IPS DF 6.9 (cell line): Measurements from ENCODE around the gene ROBO2.
"Not testable (repeated sequence)": the region's sequence is repeated elsewhere in the genome, so short reads cannot be mapped to it uniquely, and the experiment has no call there.

Source experiments
- DNase-seq: peaks from one replicate; pipeline ENCODE4 v3.0.0-alpha.2; 2013; ENCODE audit warnings: low read depth, low spot score
- H3K27ac ChIP-seq: one replicate; pipeline ENCODE4 v1.5.1; 2013; ENCODE audit warnings: low read length, control low read depth
- H3K27me3 ChIP-seq: 2 replicates; pipeline ENCODE4 v1.6.1; 2013; ENCODE audit warnings: mild to moderate bottlenecking, low read length; ENCODE audit not compliant: control insufficient read depth, insufficient read depth
- H3K36me3 ChIP-seq: 2 replicates; pipeline ENCODE4 v1.6.1; 2013; ENCODE audit warnings: low read length; ENCODE audit not compliant: control insufficient read depth, insufficient read depth
- H3K4me1 ChIP-seq: 2 replicates; pipeline ENCODE4 v1.6.1; 2013; ENCODE audit warnings: low read length; ENCODE audit not compliant: control insufficient read depth, insufficient read depth
- H3K4me3 ChIP-seq: 2 replicates; pipeline ENCODE4 v1.5.1; 2013; ENCODE audit warnings: mild to moderate bottlenecking, low read length
- H3K9me3 ChIP-seq: 2 replicates; pipeline ENCODE4 v1.6.1; 2013; ENCODE audit warnings: low read length, inconsistent platforms; ENCODE audit not compliant: control insufficient read depth, insufficient read depth
- WGBS: extraction: QIAGEN DNeasy Blood & Tissue Kit; methylation state at CpG from one replicate; pipeline ENCODE4 v1.1.7; 2013; ENCODE audit warnings: mixed read lengths, missing lambda C conversion rate; ENCODE audit not compliant: insufficient read length, insufficient coverage; 5-methylcytosine and 5-hydroxymethylcytosine counted together

ROBO2 gene

DNA sequence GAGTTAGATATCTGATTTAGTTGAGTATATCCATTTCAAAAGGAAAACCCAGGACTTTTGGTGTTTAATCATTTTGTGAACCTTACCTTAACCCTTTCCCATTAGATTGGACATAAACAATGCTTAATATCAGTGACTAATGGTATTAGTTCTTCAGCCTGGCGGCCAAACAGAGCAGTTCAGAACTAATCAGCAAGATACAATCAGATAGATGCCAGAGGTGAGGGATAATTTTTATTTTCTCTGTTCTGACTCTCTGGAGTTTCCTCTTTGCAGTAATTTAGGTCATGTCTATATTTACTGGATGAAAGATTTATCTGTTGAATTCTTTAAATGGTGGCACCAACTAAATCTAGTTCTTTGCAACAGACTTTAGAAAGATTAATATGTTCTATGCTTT, 337.8 kb downstream of the ROBO2 start:
- Histone ChIP-seq H3K4me1 (no peaks in the 10 kb centered on the region), H3K9me3 (no peaks in the 10 kb centered on the region), H3K27ac (no peak overlapping the region), H3K27me3 (0 out of 2 replicates have a peak, but pooled peaks cover 1% of the 10 kb centered on the region), H3K4me3 (no peak overlapping the region), H3K36me3 (no peaks in the 10 kb centered on the region)
- DNase-seq: no peak
- WGBS: no CpG with 5 or more reads among the region's 1 CpG

DNA sequence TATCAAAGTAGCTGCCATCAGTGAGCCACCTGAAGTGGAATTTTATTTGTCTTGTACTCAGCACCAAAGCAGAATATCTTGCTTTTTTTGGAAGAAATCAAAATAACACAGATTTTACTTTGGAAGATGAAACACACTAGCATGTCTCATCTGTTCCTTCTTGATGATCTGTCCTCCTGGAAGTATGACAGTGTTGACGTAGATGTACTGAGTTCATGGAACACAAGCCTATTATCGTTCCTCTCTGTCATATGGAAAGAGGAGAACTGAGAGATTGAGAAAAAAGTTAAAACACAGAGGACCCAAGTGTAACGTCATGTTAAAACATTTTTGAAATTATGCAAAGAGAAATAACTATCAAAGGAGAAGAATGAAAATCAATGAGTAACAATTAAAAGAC, 340.2 kb downstream of the ROBO2 start:
- Histone ChIP-seq H3K9me3 (no peaks in the 10 kb centered on the region), H3K27me3 (0 out of 2 replicates have a peak, but pooled peaks cover 1% of the 10 kb centered on the region), H3K27ac (no peak overlapping the region), H3K4me3 (no peak overlapping the region), H3K36me3 (no peaks in the 10 kb centered on the region), H3K4me1 (no peaks in the 10 kb centered on the region)
- no CpG with 5 or more reads among the region's 3 CpGs for WGBS
- no peak for DNase-seq

DNA sequence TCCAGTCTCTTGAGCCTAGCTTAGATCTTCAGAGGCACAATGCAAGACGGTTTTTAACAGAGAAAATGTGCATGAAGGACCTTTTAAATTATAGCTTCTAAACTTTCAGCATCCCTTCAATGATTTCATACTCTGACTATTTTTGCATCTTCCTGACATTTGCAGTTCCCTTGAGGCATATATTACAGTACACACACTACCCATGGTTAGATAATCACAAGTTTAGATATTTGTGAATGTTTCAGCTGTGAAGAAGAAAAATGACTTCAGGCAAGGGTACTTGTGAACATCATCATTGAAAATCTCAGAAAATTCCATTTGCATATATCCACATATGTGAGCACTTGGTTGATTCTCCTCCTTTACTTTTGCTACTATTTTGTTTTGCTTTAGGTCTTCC, 341.5 kb downstream of the ROBO2 start:
- H3K27me3 ChIP-seq: 0 out of 2 replicates have a peak, but pooled peaks cover 1% of the 10 kb centered on the region
- no peaks in the 10 kb centered on the region for H3K36me3 ChIP-seq
- H3K4me3 ChIP-seq: no peak overlapping the region
- H3K27ac ChIP-seq: no peak overlapping the region
- WGBS: no CpG with 5 or more reads among the region's 1 CpG
- H3K4me1 ChIP-seq: no peaks in the 10 kb centered on the region
- DNase-seq: no peak
- H3K9me3 ChIP-seq: no peaks in the 10 kb centered on the region

DNA sequence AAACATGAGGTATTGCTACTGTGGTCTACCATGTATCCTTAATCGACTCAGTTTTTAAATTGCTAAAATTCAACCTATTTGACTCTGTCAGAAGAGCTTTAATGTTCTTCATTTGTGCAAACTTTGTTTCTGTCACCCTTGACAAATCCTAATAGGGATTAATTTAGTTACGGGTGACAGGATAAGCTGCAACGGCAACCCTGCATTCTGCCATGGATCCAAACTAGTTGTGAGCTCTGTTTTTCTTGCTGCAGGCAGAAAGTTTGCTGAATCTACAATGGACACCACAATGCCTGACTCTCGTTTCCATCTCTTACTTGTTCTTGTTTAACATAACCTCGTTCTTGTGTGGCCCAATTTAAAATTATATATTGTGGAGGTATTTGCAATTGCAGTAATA, 352.3 kb downstream of the ROBO2 start:
- H3K4me1 ChIP-seq: no peaks in the 10 kb centered on the region
- H3K36me3 ChIP-seq: no peaks in the 10 kb centered on the region
- WGBS: no CpG with 5 or more reads among the region's 5 CpGs
- H3K27me3 ChIP-seq: no peaks in the 10 kb centered on the region
- no peaks in the 10 kb centered on the region for H3K9me3 ChIP-seq
- DNase-seq: no peak
- no peak overlapping the region for H3K4me3 ChIP-seq
- no peak overlapping the region for H3K27ac ChIP-seq

DNA sequence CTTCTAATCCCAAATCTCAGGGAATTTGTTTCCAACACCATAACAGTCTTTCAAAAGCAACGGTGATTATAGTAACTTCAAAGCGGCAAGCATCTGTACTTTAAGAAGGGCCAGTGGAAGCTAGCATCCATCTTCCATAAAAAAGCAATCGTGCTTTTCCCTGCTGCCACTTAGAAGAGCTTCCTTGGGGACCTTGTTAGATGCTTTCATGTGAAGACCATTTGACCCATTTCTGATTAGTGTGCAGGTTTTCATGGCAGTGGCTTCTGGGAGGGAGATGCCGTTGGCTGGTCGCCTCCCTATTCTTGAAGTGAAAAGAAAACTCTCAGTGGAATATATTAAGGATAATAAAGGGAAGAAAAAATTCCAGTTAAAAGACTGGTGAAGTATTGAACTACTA, 354.1 kb downstream of the ROBO2 start:
- no peaks in the 10 kb centered on the region for H3K36me3 ChIP-seq
- no CpG with 5 or more reads among the region's 5 CpGs for WGBS
- no peak overlapping the region for H3K4me3 ChIP-seq
- no peak for DNase-seq
- H3K27me3 ChIP-seq: no peaks in the 10 kb centered on the region
- H3K4me1 ChIP-seq: no peaks in the 10 kb centered on the region
- H3K27ac ChIP-seq: no peak overlapping the region
- no peaks in the 10 kb centered on the region for H3K9me3 ChIP-seq

DNA sequence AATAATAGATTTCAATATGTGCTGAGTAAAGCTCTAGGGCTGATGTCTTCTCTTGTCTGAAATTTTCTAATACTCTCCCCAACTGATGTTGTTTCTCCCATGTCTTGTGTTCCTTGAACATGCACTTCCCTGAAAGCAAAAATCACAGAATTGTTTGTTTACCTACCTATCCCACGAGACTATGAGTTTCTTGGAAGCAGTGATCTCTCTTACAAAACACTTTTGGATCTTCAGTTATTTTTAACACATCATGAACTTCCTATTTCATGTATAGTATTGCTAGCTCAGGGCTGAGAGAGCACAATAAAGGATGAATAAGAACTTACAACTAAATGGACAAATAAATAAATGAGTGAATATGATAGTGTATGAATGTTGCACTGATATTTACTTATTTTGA, 365.0 kb downstream of the ROBO2 start:
- Histone ChIP-seq H3K4me3 (no peak overlapping the region), H3K9me3 (no peaks in the 10 kb centered on the region), H3K27me3 (no peaks in the 10 kb centered on the region), H3K4me1 (no peaks in the 10 kb centered on the region), H3K36me3 (no peaks in the 10 kb centered on the region), H3K27ac (no peak overlapping the region)
- no peak for DNase-seq
- no CpG with 5 or more reads among the region's 1 CpG for WGBS

DNA sequence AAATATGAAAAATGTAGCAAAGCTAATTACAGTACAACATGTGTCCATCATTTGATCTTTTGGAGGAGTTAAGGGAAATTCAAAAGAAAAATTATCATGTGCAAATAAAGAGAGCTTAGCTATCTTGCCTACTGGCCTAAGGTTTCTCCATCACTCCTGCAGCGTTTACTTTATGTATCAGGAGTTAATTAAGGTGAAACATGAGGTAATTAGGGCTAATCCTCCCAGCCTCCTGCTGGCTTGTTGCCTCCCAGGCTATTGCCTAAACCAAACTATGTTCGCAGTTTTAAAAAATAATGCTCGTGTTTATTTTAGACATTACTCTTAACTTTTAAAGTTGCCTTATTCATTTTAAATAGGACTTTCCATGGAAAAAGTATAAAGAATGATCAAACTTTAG, 367.5 kb downstream of the ROBO2 start:
- Histone ChIP-seq H3K4me3 (no peak overlapping the region), H3K27me3 (no peaks in the 10 kb centered on the region), H3K4me1 (no peaks in the 10 kb centered on the region), H3K27ac (no peak overlapping the region), H3K36me3 (no peaks in the 10 kb centered on the region), H3K9me3 (no peaks in the 10 kb centered on the region)
- WGBS: no CpG with 5 or more reads among the region's 3 CpGs
- DNase-seq: no peak

DNA sequence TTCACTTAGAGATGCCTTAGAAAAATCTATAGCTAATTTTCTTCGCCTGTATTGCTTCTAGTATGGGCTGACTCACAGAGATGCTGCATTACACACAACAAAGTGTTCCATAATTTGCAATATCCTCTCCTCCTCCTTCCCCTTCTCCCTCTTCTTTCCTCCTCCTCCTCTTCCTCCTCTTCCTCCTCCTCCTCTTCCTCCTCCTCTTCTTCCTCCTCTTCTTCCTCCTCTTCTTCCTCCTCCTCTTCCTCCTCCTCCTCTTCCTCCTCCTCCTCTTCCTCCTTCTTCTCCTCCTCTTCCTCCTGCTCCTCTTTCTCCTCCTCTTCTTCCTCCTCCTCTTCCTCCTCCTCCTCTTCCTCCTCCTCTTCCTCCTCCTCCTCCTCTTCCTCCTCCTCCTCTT, 370.4 kb downstream of the ROBO2 start:
- H3K36me3 ChIP-seq, H3K4me1 ChIP-seq, H3K27ac ChIP-seq, DNase-seq, H3K9me3 ChIP-seq, H3K27me3 ChIP-seq, H3K4me3 ChIP-seq: not testable (repeated sequence)
- WGBS: no CpG with 5 or more reads among the region's 1 CpG

DNA sequence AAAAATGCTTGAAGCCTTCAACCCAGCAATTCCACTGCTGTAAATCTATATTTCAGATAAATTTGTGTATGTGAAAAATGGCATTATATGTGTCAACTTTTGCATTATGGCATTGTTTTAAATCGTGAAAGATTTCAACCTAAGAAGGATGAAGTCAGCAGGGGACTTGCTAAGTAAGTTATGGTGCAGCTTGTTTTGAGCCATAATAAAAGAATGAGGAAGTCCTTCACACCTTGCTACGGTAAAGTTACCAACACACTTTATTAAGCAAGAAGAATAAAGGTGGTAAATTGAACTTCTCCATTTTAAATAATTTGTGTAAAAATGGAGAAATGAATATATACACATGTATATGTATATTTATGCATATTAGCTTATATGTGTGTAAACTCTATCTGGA, 371.4 kb downstream of the ROBO2 start:
- H3K4me3 ChIP-seq: no peak overlapping the region
- no CpG with 5 or more reads among the region's 2 CpGs for WGBS
- H3K4me1 ChIP-seq: no peaks in the 10 kb centered on the region
- no peak overlapping the region for H3K27ac ChIP-seq
- H3K9me3 ChIP-seq: no peaks in the 10 kb centered on the region
- no peak for DNase-seq
- H3K36me3 ChIP-seq: no peaks in the 10 kb centered on the region
- H3K27me3 ChIP-seq: no peaks in the 10 kb centered on the region

DNA sequence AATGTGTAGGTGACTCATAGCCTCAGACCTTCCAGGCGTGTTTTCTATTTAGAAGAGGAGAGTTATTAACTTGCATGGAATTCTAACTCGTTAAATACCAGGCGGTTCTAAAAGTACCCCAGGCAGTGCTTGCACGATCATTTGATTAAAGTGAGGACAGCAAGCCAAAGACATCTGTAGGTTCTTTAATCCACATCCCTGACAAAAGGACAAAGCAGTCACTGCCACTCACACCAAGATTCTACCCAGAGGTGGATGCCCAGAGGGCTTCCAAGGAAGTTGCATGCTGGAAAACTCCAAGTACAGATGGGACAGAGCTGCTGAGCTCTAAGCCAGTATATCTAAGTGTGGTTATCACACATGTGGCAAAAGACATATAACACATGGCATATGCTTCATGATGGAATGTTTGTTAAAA, 372.1 kb downstream of the ROBO2 start:
- no peak for DNase-seq

DNA sequence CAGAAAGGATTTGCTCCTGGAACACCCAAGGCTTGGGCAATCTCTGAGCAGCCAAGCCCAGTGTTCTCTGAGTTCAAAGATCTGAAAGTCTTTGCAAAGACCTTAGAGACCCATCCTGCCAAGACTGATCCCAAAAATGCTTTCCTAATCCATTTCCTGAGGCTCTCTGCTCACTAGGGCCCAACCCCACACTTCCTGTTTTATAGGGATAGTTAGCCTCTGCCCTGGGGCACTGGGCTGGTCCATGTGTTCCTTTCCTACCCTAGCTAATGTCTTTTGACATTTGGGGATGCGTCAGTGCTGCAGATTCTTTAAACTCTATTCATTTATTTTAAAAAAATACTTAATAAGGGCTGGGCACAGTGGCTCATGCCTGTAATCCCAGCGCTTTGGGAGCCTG, 372.7 kb downstream of the ROBO2 start:
- no peak overlapping the region for H3K27ac ChIP-seq
- no peaks in the 10 kb centered on the region for H3K9me3 ChIP-seq
- no CpG with 5 or more reads among the region's 2 CpGs for WGBS
- DNase-seq: no peak
- H3K36me3 ChIP-seq: no peaks in the 10 kb centered on the region
- H3K4me3 ChIP-seq: no peak overlapping the region
- no peaks in the 10 kb centered on the region for H3K4me1 ChIP-seq
- no peaks in the 10 kb centered on the region for H3K27me3 ChIP-seq

More for the DNA sequence above, 372.1 kb downstream of the ROBO2 start:
- H3K36me3 ChIP-seq: no peaks in the 10 kb centered on the region
- no peaks in the 10 kb centered on the region for H3K27me3 ChIP-seq
- no peaks in the 10 kb centered on the region for H3K9me3 ChIP-seq
- no peak overlapping the region for H3K27ac ChIP-seq
- no peak overlapping the region for H3K4me3 ChIP-seq
- WGBS: no CpG with 5 or more reads among the region's 4 CpGs
- no peaks in the 10 kb centered on the region for H3K4me1 ChIP-seq
